SK-N-SH treated with all-trans-retinoic acid at 6 μM for 48 hours (cell line): ENCODE measurements around the gene ID3.

Source experiments
- BACH2 ChIP-seq: fragments of 250-450 bp; sonication (Bioruptor Pico); IDR thresholded peaks from 2 replicates; pipeline ENCODE4 v1.9.0; 2021; ENCODE audit warnings: mild to moderate bottlenecking, borderline replicate concordance
- ESRRG ChIP-seq: fragments of 250-450 bp; sonication (Bioruptor Pico); IDR thresholded peaks from 2 replicates; pipeline ENCODE4 v1.6.1; 2021; ENCODE audit warnings: mild to moderate bottlenecking
- PATZ1 ChIP-seq: fragments of 250-450 bp; sonication (Bioruptor Pico); IDR thresholded peaks from 2 replicates; pipeline ENCODE4 v1.8.0; 2020; ENCODE audit warnings: mild to moderate bottlenecking, moderate library complexity, borderline replicate concordance
- TSHZ2 ChIP-seq: fragments of 250-450 bp; sonication (Bioruptor Pico); IDR thresholded peaks from 2 replicates; pipeline ENCODE4 v1.5.0; 2020; ENCODE audit warnings: mild to moderate bottlenecking, moderate library complexity
- ZFP30 ChIP-seq: fragments of 450-650 bp; formaldehyde crosslinking; IDR thresholded peaks from 2 replicates; pipeline ENCODE4 v1.5.0; 2022; ENCODE audit warnings: mild to moderate bottlenecking, moderate library complexity

- TF ChIP-seq ZFP30 (CRISPR knock-in tag) (peak; percentile 95), PATZ1 (CRISPR knock-in tag) (no peak), ESRRG (no peak), BACH2 (CRISPR knock-in tag) (no peak), TSHZ2 (CRISPR knock-in tag) (no peak)
These were observed 28.3 kb downstream of the ID3 start, which contains the start of gene E2F2 for GRCh38 chr1:23530747-23531561.
